ENCODE results near the gene KIFBP.
"Not testable (repeated sequence)": the region's sequence is repeated elsewhere in the genome, so short reads cannot be mapped to it uniquely, and the experiment has no call there.

Gene KIFBP

GRCh38 chr10:69005704-69006485 is 17.3 kb downstream of the KIFBP start:
- no peak for DNase-seq

GRCh38 chr10:69007260-69007659 is 18.7 kb downstream of the KIFBP start:
- DNase-seq: no peak

GRCh38 chr10:69009360-69009759 is 20.8 kb downstream of the KIFBP start:
- DNase-seq: no peak

- DNase-seq: no peak
Observed at GRCh38 chr10:69010151-69010640, 21.6 kb downstream of the KIFBP start.

DNA sequence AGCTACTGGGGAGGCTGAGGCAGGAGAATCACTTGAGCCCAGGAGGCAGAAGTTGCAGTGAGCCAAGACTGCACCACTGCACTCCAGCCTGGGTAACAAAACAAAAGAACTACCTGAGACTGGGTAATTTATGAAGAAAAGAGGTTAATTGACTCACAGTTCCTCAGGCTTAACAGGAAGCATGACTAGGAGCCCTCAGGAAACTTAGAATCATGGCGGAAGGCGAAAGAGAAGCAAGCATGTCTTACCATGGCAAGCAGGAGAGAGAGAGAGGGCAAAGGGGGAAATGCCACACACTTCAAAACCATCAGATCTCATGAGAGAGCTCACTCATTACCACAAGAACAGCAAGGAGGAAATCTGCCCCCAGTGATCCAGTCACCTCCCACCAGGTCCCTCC is 24.2 kb downstream of the KIFBP start:
- not testable (repeated sequence) for DNase-seq

GRCh38 chr10:69014171-69014570 is 25.6 kb downstream of the KIFBP start:
- no peak for DNase-seq

DNA sequence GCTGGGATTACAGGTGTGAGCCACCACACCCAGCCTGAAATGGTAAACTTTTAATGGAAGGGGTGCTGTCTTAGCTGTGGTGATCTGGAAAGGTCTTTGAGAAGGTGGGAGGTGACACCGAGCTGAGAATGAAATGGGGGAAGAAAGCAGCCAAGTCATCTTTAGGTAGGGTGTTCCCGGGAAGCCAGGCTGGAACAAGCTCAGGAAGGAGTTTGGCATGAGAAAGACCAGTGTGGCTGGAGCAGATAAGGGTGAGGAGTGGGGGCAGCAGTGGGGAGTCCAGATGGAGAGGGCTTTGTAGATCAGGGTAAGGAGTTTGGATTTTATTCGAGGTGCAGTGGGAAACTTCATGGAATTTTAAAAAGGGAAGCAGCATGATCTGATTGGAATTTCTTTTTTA is 30.0 kb downstream of the KIFBP start:
- DNase-seq: no peak

- DNase-seq: no peak
Observed at GRCh38 chr10:69022611-69023010, 34.0 kb downstream of the KIFBP start.

DNA sequence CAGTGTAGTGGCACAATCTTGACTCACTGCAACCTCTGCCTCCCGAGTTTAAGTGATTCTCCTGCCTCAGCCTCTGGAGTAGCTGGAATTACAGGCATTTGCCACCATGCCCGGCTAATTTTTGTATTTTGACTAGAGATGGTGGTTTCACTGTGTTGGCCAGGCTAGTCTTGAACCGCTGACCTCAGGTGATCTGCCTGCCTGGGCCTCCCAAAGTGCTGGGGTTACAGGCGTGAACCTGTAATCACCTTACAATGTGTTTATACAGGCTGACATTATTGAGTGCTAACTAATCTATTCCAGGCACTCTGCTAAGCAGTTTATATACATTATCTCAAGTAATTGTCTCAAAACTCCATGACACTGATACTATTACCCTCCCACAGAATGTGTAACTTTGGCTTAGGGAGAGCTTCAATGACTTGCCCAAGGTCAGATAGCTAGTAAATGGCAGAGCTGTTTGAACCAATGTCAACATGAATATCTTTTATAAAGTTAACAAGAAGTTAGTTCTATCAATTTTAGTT is 36.8 kb downstream of the KIFBP start:
- DNase-seq: no peak

DNA sequence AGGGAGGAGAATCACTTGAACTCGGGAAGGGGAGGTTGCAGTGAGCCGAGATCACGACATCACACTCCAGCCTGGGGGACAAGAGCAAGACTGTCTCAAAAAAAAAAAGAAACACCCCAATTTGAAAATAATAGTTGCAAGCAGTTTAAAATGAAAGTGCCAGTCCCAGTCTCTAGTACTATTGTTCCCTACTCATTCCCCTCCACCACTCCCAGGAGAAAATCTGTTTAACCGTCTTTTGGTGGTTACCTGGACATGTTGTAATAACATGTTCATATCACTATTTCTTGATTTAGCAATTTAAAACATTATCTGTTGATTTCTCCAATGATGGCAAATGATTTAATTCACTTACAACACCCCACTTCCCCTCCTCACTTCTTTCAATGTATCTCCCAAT is 44.7 kb downstream of the KIFBP start:
- no peak for DNase-seq

GRCh38 chr10:69037489-69037888 is 48.9 kb downstream of the KIFBP start:
- no peak for DNase-seq

GRCh38 chr10:69040904-69041303 is 52.3 kb downstream of the KIFBP start:
- DNase-seq: not testable (repeated sequence)

DNA sequence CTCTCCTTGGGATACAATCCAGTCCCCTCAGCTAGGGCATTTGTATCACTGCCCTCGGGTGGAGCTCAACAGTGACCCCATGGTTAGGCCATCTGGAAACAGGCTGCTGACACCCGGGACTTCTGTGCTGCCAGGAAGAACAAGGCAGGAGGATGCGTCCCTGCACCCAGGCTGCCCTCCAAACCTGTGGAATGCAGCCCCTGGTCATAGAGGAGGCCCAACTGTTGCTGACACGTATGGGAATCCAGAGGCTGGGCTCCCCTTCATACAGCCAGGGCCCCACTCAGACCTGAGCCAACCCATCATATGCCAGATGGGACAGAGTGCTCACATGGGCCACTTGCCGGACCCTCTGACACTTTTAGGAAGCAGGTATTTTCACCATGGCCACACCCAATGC is 53.8 kb downstream of the KIFBP start:
- no peak for DNase-seq

DNA sequence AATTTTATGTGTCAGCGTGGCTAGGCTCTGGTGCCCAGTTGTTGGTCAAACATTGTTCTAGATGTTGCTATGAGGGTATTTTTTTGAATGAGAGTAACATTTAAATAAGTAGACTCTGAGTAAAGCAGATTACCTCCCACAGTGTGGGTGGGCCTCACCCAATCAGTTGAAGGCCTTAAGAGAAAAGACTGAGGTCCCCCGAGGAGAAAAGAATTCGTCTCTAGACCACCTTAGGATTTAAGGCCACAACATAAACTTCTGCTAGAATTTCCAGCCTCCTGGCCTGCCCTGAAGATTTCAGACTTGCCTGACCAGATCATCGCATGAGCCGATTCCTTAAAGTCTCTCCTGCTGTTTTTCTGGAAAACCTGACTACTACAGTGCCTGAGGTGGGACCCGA is 54.2 kb downstream of the KIFBP start:
- DNase-seq: no peak

GRCh38 chr10:69043931-69044531 is 55.4 kb downstream of the KIFBP start:
- DNase-seq: no peak

- no peak for DNase-seq
Observed at GRCh38 chr10:69044546-69044945, 55.9 kb downstream of the KIFBP start.

- no peak for DNase-seq
Observed at GRCh38 chr10:69045441-69046300, 57.1 kb downstream of the KIFBP start.

DNA sequence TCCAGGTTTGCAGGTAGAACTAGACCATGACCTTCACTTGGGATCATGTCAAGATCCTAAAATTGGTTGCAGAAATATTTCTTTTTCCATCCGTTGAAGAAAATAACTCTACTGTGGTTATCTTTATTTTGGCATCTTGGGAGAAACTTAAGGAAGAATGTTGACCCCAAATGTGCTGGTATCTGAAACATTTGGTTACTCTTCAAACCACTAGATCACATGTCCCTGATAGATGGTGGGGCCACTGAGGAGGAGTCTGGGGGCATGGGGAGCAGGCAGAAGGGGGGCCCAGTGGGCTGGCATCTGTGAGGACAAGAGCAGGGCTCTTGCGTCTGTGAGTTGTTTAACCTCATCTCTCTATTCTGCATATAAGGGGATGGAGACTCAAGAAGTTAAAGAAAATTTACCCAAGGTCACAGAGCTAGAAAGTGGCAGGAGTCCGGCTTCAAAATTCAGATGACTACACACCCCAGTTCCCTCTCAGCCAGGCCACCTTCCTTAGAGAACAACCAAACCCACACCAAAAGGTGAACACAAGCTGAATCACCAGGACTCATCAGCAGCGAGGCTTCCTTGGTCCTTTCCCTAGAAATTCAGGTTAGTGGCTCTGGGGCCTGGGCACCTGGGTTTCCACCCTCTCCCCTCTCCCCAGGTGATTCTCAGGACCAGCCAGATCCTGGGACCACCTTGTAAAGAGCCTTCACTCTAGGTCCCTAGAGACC is 58.7 kb downstream of the KIFBP start:
- no peak for DNase-seq

GRCh38 chr10:69048103-69048502 is 59.5 kb downstream of the KIFBP start:
- no peak for DNase-seq

DNA sequence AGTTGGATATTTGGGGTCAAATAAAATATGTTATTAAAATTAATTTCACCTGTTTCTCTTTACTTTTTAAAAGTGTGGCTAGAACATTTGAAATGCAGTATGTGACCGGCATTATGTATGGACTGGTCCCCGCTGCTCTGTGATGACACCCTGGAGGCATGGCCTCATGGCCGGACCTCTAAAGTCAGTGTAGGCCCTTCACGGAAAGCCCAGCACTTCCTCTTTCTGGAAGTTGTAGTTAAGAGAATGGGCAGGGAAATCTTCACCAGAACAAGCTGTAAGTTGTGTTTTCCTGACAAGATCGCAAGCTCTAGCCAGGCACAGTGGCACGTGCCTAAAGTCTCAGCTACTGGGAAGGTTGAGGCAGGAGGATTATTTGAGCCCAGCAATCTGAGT is 61.0 kb downstream of the KIFBP start:
- no peak for DNase-seq

- no peak for DNase-seq
Observed at GRCh38 chr10:69051303-69051702, 62.7 kb downstream of the KIFBP start.

- DNase-seq: no peak
Observed at GRCh38 chr10:69051710-69052487, 63.3 kb downstream of the KIFBP start.

Measured in NCI-H1048 (cell line).